HG03045 (cell line): ENCODE data around the gene GLRB.
"Not testable (repeated sequence)": the region's sequence is repeated elsewhere in the genome, so short reads cannot be mapped to it uniquely, and the experiment has no call there.

Source experiments
- ATAC-seq: cut with Tn5 transposase; IDR thresholded peaks from one replicate; pipeline ENCODE4 v1.9.1; 2021; ENCODE audit warnings: mild to moderate bottlenecking, moderate library complexity; ENCODE audit not compliant: unreplicated experiment

GLRB gene

GRCh38 chr4:157075811-157076577 lies at the start of gene GLRB:
GLRB (plus strand) TSS chr4:157076150; CDS start chr4:157078025, 1,875 bp downstream.
- ATAC-seq = no peak

DNA sequence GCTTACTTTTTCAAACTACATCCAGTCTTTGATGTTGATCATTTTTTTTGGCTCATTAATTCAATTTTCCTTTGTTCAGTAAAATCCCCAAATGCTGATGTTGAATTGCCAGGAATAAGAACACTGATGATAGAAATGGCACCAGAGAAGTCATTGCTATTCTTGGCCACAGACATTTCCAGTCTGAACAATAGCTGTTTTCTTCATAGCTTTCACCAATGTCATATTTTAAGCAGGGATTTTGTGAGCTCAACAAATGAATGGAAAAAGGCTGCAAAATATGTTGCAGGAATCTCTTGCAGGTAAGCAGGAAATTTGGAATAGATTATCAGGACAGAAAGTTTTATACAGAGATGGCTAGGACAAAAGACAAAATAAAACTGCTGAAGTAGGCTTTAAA lies 40.5 kb upstream of the GLRB start:
- ATAC-seq = no peak

DNA sequence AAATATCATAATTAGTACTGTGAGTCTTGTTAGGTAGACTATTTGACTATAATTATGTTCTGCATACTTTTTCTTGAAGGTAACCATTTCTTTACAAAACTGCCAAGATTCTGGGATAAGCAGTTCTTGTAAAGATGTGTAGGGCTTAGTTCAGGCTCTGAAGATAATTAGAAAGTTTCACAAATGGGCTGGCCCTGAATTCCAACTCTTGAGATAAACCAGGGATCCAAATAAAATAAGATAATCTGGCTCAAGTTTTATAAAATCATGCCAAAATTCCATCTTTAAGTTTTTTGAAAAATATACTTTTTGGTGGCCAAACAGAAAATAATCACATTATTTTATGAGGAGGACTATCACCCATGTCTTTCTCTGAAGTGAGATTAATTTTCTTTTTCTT lies 35.5 kb upstream of the GLRB start:
- ATAC-seq = no peak

DNA sequence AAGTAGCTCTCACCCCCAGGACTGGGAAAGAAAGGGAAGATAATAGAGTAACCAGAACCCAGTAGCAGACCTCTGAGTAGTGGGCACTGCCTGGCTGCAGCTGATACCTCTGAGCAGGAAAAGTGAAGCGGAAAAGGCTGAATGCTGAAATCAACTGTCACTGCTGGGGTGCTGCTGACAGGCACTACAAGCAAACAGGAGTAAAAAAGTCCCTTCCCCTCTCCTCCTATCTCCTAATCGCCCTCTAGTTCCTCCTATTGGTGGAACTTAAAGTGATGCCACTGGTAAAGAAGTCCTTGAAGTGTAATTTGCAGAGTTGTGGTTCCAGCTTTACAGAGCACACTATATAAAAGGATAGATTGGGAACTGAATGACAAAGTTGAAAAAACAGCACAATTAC lies 32.8 kb upstream of the GLRB start:
- no peak for ATAC-seq

- ATAC-seq = no peak
These were observed 30.3 kb upstream of the GLRB start for GRCh38 chr4:157045507-157046127.

DNA sequence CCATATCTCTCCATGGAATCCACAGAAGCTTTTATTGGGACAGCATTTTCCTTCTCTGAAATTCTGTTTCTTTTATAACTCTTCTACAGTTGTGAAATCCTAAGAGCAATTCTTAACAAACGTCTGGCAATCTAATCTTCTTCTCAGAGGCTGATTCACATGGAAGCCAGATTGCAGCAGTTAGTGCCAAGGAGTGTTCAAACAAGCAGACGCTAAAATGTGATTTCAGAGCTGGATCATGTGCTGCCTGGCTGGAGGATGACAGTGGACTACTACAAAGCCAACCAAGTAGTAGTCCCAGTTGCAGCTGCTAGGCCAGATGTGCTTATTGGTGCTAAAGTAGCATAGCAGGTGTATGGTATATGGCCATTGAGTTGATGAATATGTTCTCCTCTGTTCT lies 27.7 kb upstream of the GLRB start:
- ATAC-seq = no peak

GRCh38 chr4:157050561-157050960 lies 25.4 kb upstream of the GLRB start:
- no peak for ATAC-seq

GRCh38 chr4:157052429-157053040 lies 23.4 kb upstream of the GLRB start:
- ATAC-seq = no peak

GRCh38 chr4:157057218-157057617 lies 18.7 kb upstream of the GLRB start:
- no peak for ATAC-seq

- ATAC-seq = not testable (repeated sequence)
These were observed 17.1 kb upstream of the GLRB start for GRCh38 chr4:157058899-157059298.

DNA sequence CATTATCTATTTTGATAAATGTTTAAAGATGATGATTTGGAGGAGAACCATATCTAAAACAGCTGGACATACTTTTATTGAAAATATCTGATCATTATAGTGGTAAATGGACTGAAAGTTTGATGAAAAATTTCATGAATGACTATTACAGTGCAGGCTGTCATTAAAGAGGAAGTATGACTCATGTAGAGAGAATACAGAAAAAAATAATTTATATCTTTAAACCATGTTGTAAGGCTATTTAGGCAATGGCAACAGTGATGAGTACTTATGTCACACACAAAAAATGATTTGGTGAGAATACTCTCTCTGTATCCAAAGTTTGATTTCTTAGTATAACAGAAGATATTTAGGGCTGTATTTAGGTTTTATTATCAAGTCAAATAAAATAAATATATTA lies 3.9 kb upstream of the GLRB start:
- ATAC-seq = no peak

DNA sequence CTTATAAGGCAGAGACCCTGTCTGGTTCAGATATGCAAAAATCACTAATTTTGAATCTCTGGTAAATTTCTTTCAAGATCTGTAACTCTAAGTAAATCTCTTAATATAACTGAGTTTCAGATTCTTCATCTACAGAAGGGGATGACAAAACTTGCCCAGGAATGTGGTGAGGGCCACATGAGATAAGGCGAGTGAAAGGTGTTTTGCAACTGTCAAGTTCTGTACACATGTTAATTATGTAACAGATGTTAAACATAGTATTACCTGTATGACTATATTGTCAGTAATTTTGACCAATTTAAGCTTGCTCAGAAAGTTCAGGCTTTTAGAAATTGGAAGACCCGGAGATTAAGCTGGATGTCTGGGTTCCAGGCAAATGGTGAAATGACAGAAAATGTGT lies 549 bp upstream of the GLRB start:
- no peak for ATAC-seq

DNA sequence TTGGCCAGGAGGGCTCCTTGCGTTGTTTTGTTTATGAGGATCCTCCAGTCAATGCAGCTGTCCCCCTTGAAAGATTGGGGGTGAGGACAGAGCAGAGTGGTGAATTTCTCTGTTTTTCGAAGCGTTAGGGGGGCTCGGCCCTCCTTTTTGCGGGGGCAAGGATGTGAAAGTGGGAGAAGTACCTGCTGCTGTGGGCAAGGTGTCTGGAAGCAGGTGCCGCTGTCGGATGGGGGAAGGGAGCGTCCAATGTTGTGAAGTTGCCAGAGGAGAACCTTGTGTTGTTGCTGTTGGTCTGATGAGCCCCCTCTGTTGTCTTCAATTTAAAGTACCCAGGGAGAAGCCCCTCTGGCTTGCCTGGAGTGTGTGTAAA lies 613 bp downstream of the GLRB start:
- ATAC-seq = no peak

DNA sequence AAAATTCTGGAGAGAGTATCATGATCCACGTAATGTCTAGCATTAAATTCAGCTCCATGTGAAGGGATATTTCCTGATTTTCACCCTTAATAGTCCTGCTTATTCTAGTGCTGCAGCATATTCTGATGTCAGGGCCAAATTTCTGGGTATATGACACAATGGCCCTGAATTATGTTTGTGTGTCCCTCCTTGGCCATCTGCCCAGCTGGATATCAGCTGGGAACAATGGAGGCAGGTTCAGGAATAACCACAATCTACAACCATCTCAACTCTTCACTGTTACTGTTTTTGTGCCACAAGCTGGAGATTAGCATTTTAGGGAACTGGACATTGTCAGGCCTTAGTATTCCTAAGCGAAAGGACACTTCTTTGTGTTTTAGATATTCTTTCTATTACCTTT lies 3.5 kb downstream of the GLRB start:
- no peak for ATAC-seq

DNA sequence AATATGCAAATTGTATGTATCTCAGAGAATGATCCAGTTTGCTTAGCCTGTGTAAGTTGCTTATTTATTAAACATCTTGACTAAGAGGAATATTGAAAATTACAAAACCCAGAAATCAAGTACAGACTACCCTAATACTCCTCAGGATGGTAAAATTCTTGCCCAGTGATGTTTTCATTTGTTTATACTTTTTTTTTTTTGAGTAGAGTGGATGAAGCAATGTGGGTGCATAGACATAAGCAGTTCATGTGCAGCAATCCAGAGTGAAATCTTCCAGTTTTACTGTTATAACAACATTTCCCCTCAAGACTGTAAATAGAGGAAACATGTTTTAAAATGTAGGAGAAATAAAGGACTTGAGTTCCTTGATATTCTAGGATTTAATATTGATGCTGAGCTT lies 4.7 kb downstream of the GLRB start:
- no peak for ATAC-seq

GRCh38 chr4:157095716-157096115 lies 19.8 kb downstream of the GLRB start:
- ATAC-seq = no peak

- ATAC-seq = no peak
These were observed 20.5 kb downstream of the GLRB start for GRCh38 chr4:157096439-157096838.

GRCh38 chr4:157099506-157099905 lies 23.6 kb downstream of the GLRB start:
- no peak for ATAC-seq

DNA sequence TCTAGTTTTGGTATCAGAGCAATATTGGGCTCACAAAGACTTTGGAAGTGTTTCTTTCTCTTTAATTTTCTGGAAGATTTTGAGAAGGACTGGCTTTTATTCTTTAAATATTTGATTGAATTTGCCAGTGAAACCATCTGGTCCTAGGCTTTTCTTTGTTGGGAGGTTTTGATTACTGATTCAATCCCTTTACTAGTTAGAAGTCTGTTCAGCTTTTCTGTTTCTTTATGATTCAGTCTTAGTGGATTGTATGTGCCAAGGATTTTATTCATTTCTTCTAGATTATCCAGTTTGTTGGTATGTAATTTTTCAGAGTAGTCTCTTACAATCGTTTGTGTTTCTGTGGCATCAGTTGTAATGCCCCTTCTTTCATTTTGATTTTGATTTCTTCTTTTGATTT lies 28.6 kb downstream of the GLRB start:
- ATAC-seq = no peak

- no peak for ATAC-seq
These were observed 38.7 kb downstream of the GLRB start for GRCh38 chr4:157114671-157115070.

- no peak for ATAC-seq
These were observed 39.8 kb downstream of the GLRB start for GRCh38 chr4:157115613-157116335.

DNA sequence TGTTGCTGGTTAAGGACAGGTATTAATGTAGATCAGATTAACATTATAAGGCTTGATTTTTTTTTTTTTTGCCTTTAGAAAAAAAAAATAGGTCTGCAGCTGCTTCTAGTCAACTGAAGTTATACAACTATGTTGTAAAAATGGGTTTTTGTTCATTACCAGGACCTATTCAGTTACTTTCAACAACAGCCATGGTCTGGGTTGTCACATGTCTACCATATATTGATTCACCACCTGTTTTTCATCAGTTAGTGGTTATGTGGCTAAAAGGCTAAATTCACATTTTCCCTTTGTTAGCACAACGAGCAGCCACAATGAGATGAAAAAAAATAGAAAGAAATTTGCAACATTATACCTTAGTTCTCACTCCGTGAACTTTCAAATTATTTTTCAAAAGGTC lies 45.5 kb downstream of the GLRB start:
- ATAC-seq = no peak
